OCI-LY7 (cell line): ENCODE measurements around the gene NALCN.

ENCODE experiments used
- CTCF ChIP-seq: fragments of 200-600 bp; sonication (generic); conservative IDR thresholded peaks from 2 replicates; pipeline ENCODE4 v1.5.1; 2014; ENCODE audit warnings: mild to moderate bottlenecking, antibody characterized with exemption, low read length, moderate library complexity, mixed read lengths
- EZH2phosphoT487 ChIP-seq: fragments of 200-600 bp; sonication (generic); IDR thresholded peaks from 2 replicates; pipeline ENCODE4 v1.6.1; 2018; ENCODE audit warnings: low read depth, borderline replicate concordance, mild to moderate bottlenecking, mixed run types, antibody characterized with exemption, low read length, moderate library complexity, mixed read lengths

GRCh38 chr13:101346942-101347728 lies 69.2 kb downstream of the NALCN start:
- TF ChIP-seq CTCF = no peak
- TF ChIP-seq EZH2phosphoT487 = no peak
